Peyer's patch (tissue), 4 donors: ENCODE results near the gene PUSL1.

Experiments
- POLR2A ChIP-seq, 2 donors: fragments of 450-650 bp; IDR thresholded peaks; one replicate each; pipeline ENCODE4 v1.5.1; 2017; ENCODE audit warnings: antibody characterized with exemption in 2 of 2, mild to moderate bottlenecking in 2 of 2, moderate library complexity in 2 of 2
- TF ChIP-seq, protein P1 (sequence below), 6 experiments: fragments of 450-650 bp in 4 of 6; fragments of 200-600 bp in 2 of 6; sonication (generic) in 1 of 6; IDR thresholded peaks; one replicate each; pipeline ENCODE4 v1.5.1; 2017 to 2019; ENCODE audit warnings: antibody characterized with exemption in 6 of 6, mild to moderate bottlenecking in 3 of 6, moderate library complexity in 1 of 6

DNA sequence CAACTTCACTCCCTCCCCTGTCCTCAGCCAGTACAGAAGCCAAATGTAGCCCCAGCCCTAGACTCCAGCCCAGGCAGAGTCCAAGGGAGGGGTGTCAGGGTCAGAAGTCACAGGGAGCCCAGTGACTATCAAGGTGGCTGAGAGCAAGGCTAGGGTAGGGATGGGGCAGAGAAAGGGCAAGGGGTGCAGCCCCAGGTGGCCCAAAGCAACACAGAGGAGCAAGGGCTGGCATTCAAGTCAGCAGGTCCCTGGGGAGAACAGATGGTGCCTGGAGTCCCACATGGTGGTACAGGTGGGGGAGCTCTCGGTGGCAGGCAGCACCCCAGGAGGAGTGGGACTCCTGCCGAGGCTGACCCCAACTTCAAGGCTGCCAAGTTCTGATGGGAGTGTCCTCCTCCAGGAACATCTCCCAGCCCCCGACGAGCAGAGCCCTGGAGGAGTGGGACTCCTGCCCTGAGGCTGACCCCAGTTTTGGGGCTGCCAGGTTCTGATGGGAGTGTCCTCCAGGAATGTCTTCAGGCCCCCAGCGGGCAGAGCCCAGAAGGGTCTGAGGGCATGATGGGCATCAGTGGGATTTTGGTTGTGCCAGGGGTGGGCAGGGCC, 44.5 kb downstream of the PUSL1 start:
- TF ChIP-seq, protein P1, sequence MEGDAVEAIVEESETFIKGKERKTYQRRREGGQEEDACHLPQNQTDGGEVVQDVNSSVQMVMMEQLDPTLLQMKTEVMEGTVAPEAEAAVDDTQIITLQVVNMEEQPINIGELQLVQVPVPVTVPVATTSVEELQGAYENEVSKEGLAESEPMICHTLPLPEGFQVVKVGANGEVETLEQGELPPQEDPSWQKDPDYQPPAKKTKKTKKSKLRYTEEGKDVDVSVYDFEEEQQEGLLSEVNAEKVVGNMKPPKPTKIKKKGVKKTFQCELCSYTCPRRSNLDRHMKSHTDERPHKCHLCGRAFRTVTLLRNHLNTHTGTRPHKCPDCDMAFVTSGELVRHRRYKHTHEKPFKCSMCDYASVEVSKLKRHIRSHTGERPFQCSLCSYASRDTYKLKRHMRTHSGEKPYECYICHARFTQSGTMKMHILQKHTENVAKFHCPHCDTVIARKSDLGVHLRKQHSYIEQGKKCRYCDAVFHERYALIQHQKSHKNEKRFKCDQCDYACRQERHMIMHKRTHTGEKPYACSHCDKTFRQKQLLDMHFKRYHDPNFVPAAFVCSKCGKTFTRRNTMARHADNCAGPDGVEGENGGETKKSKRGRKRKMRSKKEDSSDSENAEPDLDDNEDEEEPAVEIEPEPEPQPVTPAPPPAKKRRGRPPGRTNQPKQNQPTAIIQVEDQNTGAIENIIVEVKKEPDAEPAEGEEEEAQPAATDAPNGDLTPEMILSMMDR (IDR thresholded peaks at IDR 0.05), result no peak
- no peak for TF ChIP-seq POLR2A (IDR thresholded peaks at IDR 0.05)
